SK-N-SH (cell line): ENCODE results near the gene F8. TPM values are rescaled to one million over a fixed set of nuclear protein-coding genes. Genes with fewer than 3 reads are reported as not detected.

Experiments used
- CTCF ChIA-PET: fragments of 300-600, 350-600 bp; formaldehyde crosslinking; extraction: SDS; loops from one replicate; lab custom pipeline; 2021; lab: Yijun Ruan, JAX
- POLR2A ChIA-PET: fragments of 350-600 bp; sonication (Branson Sonifier 250); formaldehyde crosslinking; extraction: SDS; loops from one replicate; lab custom pipeline; 2020; ENCODE audit warnings: antibody characterized with exemption, inconsistent platforms; lab: Yijun Ruan, JAX
- DNase-seq: peaks from one replicate; pipeline ENCODE4 v3.0.0; 2012
- H2AFZ ChIP-seq: fragments of 200-600 bp; sonication (generic); 2 replicates; pipeline ENCODE4 v1.8.1; 2016; ENCODE audit warnings: antibody characterized with exemption, mild to moderate bottlenecking, low read depth
- H3F3A ChIP-seq: fragments of 200-600 bp; sonication (generic); replicated peaks from 2 replicates; pipeline ENCODE3; 2016; ENCODE audit warnings: antibody characterized with exemption, mild to moderate bottlenecking; ENCODE audit not compliant: insufficient read depth
- H3K27ac ChIP-seq, 2 experiments: fragments of 200-500 bp in 1 of 2; fragments of 200-600 bp in 1 of 2; sonication (Bioruptor generic) in 1 of 2; sonication (generic), shearing (Covaris generic) in 1 of 2; 2 replicates each; pipeline versions ENCODE4 v1.5.1 to v1.6.1; 2014 to 2016; ENCODE audit warnings: low read depth in 2 of 2, inconsistent platforms in 1 of 2, low read length in 1 of 2, mild to moderate bottlenecking in 1 of 2, mixed read lengths in 1 of 2
- H3K27me3 ChIP-seq: fragments of 200-600 bp; sonication (generic), shearing (Covaris generic); 2 replicates; pipeline ENCODE4 v1.6.1; 2016; ENCODE audit warnings: mixed run types; ENCODE audit not compliant: insufficient read depth
- H3K36me3 ChIP-seq, 2 experiments: fragments of 200-500 bp in 1 of 2; fragments of 200-600 bp in 1 of 2; sonication (Bioruptor generic) in 1 of 2; sonication (generic) in 1 of 2; replicated peaks in 1 of 2; 2 replicates each; pipeline versions ENCODE3 to v1.5.1; 2014 to 2016; ENCODE audit warnings: low read length in 1 of 2, mild to moderate bottlenecking in 1 of 2; ENCODE audit not compliant: insufficient read depth in 2 of 2, control insufficient read depth in 1 of 2
- H3K4me1 ChIP-seq, 2 experiments: fragments of 200-500 bp in 1 of 2; fragments of 200-600 bp in 1 of 2; sonication (Bioruptor generic) in 1 of 2; sonication (generic), shearing (Covaris generic) in 1 of 2; 2 replicates each; pipeline versions ENCODE4 v1.5.1 to v1.6.1; 2014 to 2016; ENCODE audit warnings: low read depth in 1 of 2, low read length in 1 of 2, mixed run types in 1 of 2; ENCODE audit not compliant: insufficient read depth in 2 of 2, control insufficient read depth in 1 of 2
- H3K4me2 ChIP-seq: fragments of 200-600 bp; sonication (generic), shearing (Covaris generic); 2 replicates; pipeline ENCODE4 v1.6.1; 2017; ENCODE audit warnings: mixed run types
- H3K4me3 ChIP-seq, 2 experiments: fragments of 200-500 bp in 1 of 2; fragments of 200-600 bp in 1 of 2; sonication (Bioruptor generic) in 1 of 2; sonication (generic), shearing (Covaris generic) in 1 of 2; 2 replicates each; pipeline versions ENCODE4 v1.5.1 to v1.8.1; 2014 to 2016; ENCODE audit warnings: low read depth in 2 of 2, inconsistent platforms in 1 of 2, low read length in 1 of 2, mild to moderate bottlenecking in 1 of 2, mixed read lengths in 1 of 2, moderate library complexity in 1 of 2
- H3K79me2 ChIP-seq: fragments of 200-600 bp; sonication (generic); 2 replicates; pipeline ENCODE4 v1.8.1; 2017; ENCODE audit warnings: mild to moderate bottlenecking; ENCODE audit not compliant: insufficient read depth
- H3K9ac ChIP-seq: fragments of 200-600 bp; sonication (generic); 2 replicates; pipeline ENCODE4 v1.6.1; 2017; ENCODE audit warnings: mixed run types
- H3K9me2 ChIP-seq: fragments of 200-600 bp; sonication (generic); 2 replicates; pipeline ENCODE4 v1.6.1; 2017; ENCODE audit warnings: mixed run types
- H3K9me3 ChIP-seq: fragments of 200-600 bp; sonication (generic); 2 replicates; pipeline ENCODE4 v1.6.1; 2017; ENCODE audit warnings: mixed run types, mild to moderate bottlenecking, moderate library complexity
- H4K20me1 ChIP-seq: fragments of 200-600 bp; sonication (generic); 2 replicates; pipeline ENCODE4 v1.6.1; 2017; ENCODE audit warnings: mild to moderate bottlenecking, mixed run types; ENCODE audit not compliant: insufficient read depth
- CHD2 ChIP-seq: fragments of 150-350 bp; IDR thresholded peaks from 2 replicates; pipeline ENCODE4 v1.6.1; 2018; ENCODE audit warnings: low read length; ENCODE audit not compliant: partially characterized antibody
- JUND ChIP-seq: IDR thresholded peaks from 2 replicates; pipeline ENCODE4 v1.4.0; 2012
- NRF1 ChIP-seq: IDR thresholded peaks from 2 replicates; pipeline ENCODE4 v1.6.1; 2012; ENCODE audit warnings: low read depth, mild to moderate bottlenecking, low read length
- POLR2AphosphoS5 ChIP-seq: IDR thresholded peaks from 2 replicates; pipeline ENCODE4 v1.6.1; 2012; ENCODE audit warnings: low read depth, low read length
- RXRA ChIP-seq: IDR thresholded peaks from 2 replicates; pipeline ENCODE4 v1.4.0; 2012; ENCODE audit warnings: low read depth, mild to moderate bottlenecking, borderline replicate concordance
- SMC3 ChIP-seq: IDR thresholded peaks from 2 replicates; pipeline ENCODE4 v1.6.1; 2012; ENCODE audit warnings: low read depth, low read length, improper control_type of control experiment
- YY1 ChIP-seq: IDR thresholded peaks from 2 replicates; pipeline ENCODE4 v1.4.0; 2012; ENCODE audit warnings: low read depth, mild to moderate bottlenecking
- WGBS: methylation state at CpG from one replicate; pipeline ENCODE4 v1.1.6; 2017; ENCODE audit warnings: low lambda C conversion rate; 5-methylcytosine and 5-hydroxymethylcytosine counted together
- polyA plus RNA-seq, 3 experiments: library from polyadenylated mRNA; depleted of rRNA; stranded (reverse); fragments of >200 nt; gene quantifications; 2 replicates each; pipeline ENCODE4 v1.2.3, GENCODE V29; 2012
- TF ChIP-seq, protein P1 (sequence below): IDR thresholded peaks from 2 replicates; pipeline ENCODE4; 2012
- TF ChIP-seq, protein P2 (sequence below): fragments of 150-350 bp; IDR thresholded peaks from 2 replicates; pipeline ENCODE4 v1.6.1; 2016; ENCODE audit warnings: mild to moderate bottlenecking, low read depth, low read length

Gene F8
- polyA plus RNA-seq, 1 of the 3 experiments (the other 2 are of a cell fraction): 2.5 TPM

DNA sequence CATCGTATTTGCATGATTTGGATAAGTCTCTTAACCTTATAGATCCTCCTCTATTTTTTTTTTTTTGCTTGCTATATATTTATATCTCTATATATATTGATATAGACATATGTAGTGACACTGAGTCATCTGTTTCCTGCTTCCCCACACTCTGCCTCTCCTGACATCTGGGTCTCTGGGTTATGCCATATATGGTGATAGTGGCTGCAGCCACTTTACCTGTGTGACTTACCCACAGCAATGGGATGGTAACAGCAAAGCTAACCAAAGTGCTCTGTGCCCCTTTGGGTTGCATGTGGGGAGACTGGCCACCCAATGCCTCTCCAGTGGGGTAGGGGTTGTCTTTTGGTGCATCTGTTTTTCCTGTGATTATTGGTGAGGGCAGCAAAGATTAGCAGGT, 33.9 kb upstream of the F8 start:
- Histone ChIP-seq H3K9me2 (no peaks in the 10 kb centered on the region), H3K9me3 (no peaks in the 10 kb centered on the region), H4K20me1 (no peaks in the 10 kb centered on the region), H3K4me2 (no peak overlapping the region), H3K36me3 (peaks cover 2 to 7% of the 10 kb centered on the region in 2 experiments), H3K4me3 (no peak overlapping the region), H3K4me1 (peaks cover 0 to 7% of the 10 kb centered on the region in 2 experiments; a peak in 1 of 4 replicates), H2AFZ (no peak overlapping the region), H3K27ac (no peak overlapping the region), H3K79me2 (no peaks in the 10 kb centered on the region), H3F3A (no peaks in the 10 kb centered on the region), H3K27me3 (no peaks in the 10 kb centered on the region), H3K9ac (no peak overlapping the region)
- ChIA-PET POLR2A (interaction anchor here (1.3 kb wide), 1 partner anchor 29 kb away, joined by 4 read pairs; the partner anchor contains the start of gene FUNDC2), CTCF (interaction anchor here (0.6 to 5.0 kb wide), 18 partner anchors 7 to 139 kb away, joined by 3 to 35 read pairs (median 5); partner anchors contain the start of genes CMC4 and MTCP1)
- DNase-seq: no peak
- WGBS: 51% methylated on average over 1 of the region's 1 CpG
- TF ChIP-seq, protein P1, sequence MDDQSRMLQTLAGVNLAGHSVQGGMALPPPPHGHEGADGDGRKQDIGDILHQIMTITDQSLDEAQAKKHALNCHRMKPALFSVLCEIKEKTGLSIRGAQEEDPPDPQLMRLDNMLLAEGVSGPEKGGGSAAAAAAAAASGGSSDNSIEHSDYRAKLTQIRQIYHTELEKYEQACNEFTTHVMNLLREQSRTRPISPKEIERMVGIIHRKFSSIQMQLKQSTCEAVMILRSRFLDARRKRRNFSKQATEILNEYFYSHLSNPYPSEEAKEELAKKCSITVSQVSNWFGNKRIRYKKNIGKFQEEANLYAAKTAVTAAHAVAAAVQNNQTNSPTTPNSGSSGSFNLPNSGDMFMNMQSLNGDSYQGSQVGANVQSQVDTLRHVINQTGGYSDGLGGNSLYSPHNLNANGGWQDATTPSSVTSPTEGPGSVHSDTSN: no peak
- TF ChIP-seq SMC3: no peak
- no peak for TF ChIP-seq NRF1
- TF ChIP-seq RXRA: no peak

DNA sequence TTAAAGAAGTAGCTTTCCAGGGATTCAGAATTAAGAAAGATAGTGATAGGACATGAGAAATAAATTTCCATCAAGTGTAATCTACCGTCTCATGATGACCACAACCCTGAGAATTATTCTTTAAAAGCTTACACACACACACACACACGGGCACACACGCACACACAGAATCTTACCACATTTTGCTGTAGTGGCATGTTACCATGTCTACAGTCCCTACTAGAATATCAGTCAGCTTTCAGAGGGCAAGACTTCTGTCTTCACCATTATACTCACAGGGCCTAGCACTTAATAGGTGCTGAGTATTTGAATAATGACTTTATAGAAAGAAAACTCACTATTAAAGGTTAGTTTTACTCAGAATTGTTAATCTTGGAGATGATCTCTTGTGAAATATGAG, 33.0 kb upstream of the F8 start:
- Histone ChIP-seq H3K9me3 (no peaks in the 10 kb centered on the region), H2AFZ (no peak overlapping the region), H3K36me3 (peaks cover 2 to 7% of the 10 kb centered on the region in 2 experiments), H4K20me1 (no peaks in the 10 kb centered on the region), H3K4me3 (no peak overlapping the region), H3K4me1 (peaks cover 0 to 7% of the 10 kb centered on the region in 2 experiments; a peak in 1 of 4 replicates), H3K4me2 (no peak overlapping the region), H3K9ac (no peak overlapping the region), H3F3A (no peaks in the 10 kb centered on the region), H3K9me2 (no peaks in the 10 kb centered on the region), H3K27me3 (no peaks in the 10 kb centered on the region), H3K27ac (no peak overlapping the region), H3K79me2 (no peaks in the 10 kb centered on the region)
- WGBS: 36% methylated on average over 3 of the region's 3 CpGs
- CTCF ChIA-PET: interaction anchor here (0.9 to 5.0 kb wide), 5 partner anchors 8 to 137 kb away, joined by 3 to 35 read pairs (median 3); partner anchors contain the start of genes CMC4 and MTCP1
- DNase-seq: no peak
- TF ChIP-seq POLR2AphosphoS5 (no peak), JUND (no peak), CHD2 (no peak), SMC3 (no peak), YY1 (no peak)
- TF ChIP-seq, protein P1: no peak
- TF ChIP-seq, protein P2, sequence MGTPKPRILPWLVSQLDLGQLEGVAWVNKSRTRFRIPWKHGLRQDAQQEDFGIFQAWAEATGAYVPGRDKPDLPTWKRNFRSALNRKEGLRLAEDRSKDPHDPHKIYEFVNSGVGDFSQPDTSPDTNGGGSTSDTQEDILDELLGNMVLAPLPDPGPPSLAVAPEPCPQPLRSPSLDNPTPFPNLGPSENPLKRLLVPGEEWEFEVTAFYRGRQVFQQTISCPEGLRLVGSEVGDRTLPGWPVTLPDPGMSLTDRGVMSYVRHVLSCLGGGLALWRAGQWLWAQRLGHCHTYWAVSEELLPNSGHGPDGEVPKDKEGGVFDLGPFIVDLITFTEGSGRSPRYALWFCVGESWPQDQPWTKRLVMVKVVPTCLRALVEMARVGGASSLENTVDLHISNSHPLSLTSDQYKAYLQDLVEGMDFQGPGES: no peak
- POLR2A ChIA-PET: no interaction called here
